Tibial nerve (tissue), 4 donors: ENCODE data around the gene DDX1. TPM values are rescaled to one million over a fixed set of nuclear protein-coding genes. Genes with fewer than 3 reads are reported as not detected.
A peak's percentile ranks its signal among the peaks of the same experiment; 100 is the strongest.

Experiments used
- DNase-seq, 2 donors: peaks; one replicate each; pipeline ENCODE4 v3.0.0-alpha.2; 2019; ENCODE audit warnings: low spot score in 2 of 2
- H3K27ac ChIP-seq, 4 donors: fragments of 200-600 bp; sonication (generic) in 3 of 4; one replicate each; pipeline ENCODE4 v1.5.1; 2017 to 2019; ENCODE audit warnings: mild to moderate bottlenecking in 1 of 4
- H3K27me3 ChIP-seq, 2 donors: fragments of 200-600 bp; sonication (generic) in 1 of 2; one replicate each; pipeline versions ENCODE4 v1.5.1 to v1.6.0; 2017 to 2019
- H3K36me3 ChIP-seq, 3 donors: fragments of 200-600 bp; sonication (generic); one replicate each; pipeline ENCODE4 v1.5.1; 2018 to 2019
- H3K4me1 ChIP-seq, 4 donors: fragments of 200-600 bp; sonication (generic) in 3 of 4; one replicate each; pipeline ENCODE4 v1.5.1; 2017 to 2019
- H3K4me3 ChIP-seq, 4 donors: fragments of 200-600 bp; sonication (generic) in 3 of 4; one replicate each; pipeline ENCODE4 v1.5.1; 2017 to 2019; ENCODE audit warnings: mild to moderate bottlenecking in 1 of 4, moderate library complexity in 1 of 4
- H3K9me3 ChIP-seq, 4 donors: fragments of 200-600 bp; sonication (generic) in 3 of 4; one replicate each; pipeline ENCODE4 v1.5.1; 2017 to 2019
- CTCF ChIP-seq, 5 experiments: fragments of 200-600 bp in 3 of 5; fragments of 450-650 bp in 2 of 5; sonication (generic) in 3 of 5; IDR thresholded peaks; one replicate each; pipeline ENCODE4 v1.5.1; 2016 to 2019; ENCODE audit warnings: antibody characterized with exemption in 5 of 5, mild to moderate bottlenecking in 3 of 5, moderate library complexity in 2 of 5
- EP300 ChIP-seq, 2 donors: sonication (generic); formaldehyde crosslinking; IDR thresholded peaks; one replicate each; pipeline ENCODE4 v1.6.1; 2017; ENCODE audit warnings: antibody characterized with exemption in 2 of 2, mild to moderate bottlenecking in 1 of 2
- POLR2A ChIP-seq, 2 donors: fragments of 450-650 bp; IDR thresholded peaks; one replicate each; pipeline ENCODE4 v1.6.1; 2017; ENCODE audit warnings: antibody characterized with exemption in 2 of 2, mild to moderate bottlenecking in 2 of 2, moderate library complexity in 2 of 2
- WGBS, 2 donors: methylation state at CpG; one replicate each; pipeline ENCODE4 v1.1.5; 2018; 5-methylcytosine and 5-hydroxymethylcytosine counted together
- total RNA-seq, 4 donors: library from RNA; depleted of rRNA; stranded (reverse); fragments of >200 nt; gene quantifications; one replicate each; pipeline ENCODE4 v1.1.0, GENCODE V29; 2016

The DDX1 gene
- total RNA-seq, 4 donors from 2014 or later = 54.9 to 64.7 (median 57.3) TPM

GRCh38 chr2:15560140-15560987 is 31.3 kb upstream of the DDX1 start:
- Histone ChIP-seq H3K36me3 (peaks cover 0 to 8% (median 0%) of the 10 kb centered on the region in 3 donors), H3K27me3 (no peaks in the 10 kb centered on the region), H3K27ac (peak overlapping the region; percentile 58 to 89 (median 84)), H3K9me3 (no peaks in the 10 kb centered on the region), H3K4me3 (peak overlapping the region; percentile 64 to 94 (median 75)), H3K4me1 (peaks cover 0 to 35% (median 9%) of the 10 kb centered on the region in 4 donors)
- 0 to 1% methylated on average over 30 to 32 of the region's 32 CpGs for WGBS, 2 donors
- TF ChIP-seq EP300 (IDR thresholded peaks at IDR 0.05) (no peak), CTCF (IDR thresholded peaks at IDR 0.05) (no peak), POLR2A (IDR thresholded peaks at IDR 0.05) (no peak)
- DNase-seq = no peak

DNA sequence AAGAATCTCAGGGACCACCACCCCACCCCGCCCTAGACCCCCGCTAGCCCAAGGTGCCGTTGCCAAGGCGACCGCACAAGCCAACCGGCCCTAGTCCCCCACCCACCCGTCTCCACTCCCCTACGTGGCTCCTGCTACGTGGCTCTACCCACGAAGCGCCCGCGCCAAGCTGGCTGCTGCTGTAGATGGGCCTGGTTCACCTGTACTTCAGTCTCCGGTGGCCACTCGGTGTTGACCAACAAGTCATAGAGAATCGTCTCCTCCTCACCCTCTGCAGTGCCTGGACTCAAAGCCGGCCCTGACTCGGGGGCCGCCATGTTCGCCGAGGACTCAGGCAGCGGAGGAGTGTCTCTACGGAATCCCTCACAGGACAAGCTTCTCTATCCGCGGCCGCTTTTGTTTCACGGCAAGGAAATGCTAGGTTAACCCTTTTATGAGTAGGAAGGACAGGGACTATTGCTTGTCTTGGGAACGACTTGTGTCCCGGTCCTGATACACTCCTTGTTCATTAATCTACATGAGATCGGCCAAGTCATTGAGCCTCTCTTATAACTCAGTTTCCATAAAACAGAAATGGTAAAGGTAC is 30.6 kb upstream of the DDX1 start, which contains the start of gene NBAS:
TSS of gene NBAS (minus strand) at position 347 of the 586 bp plus-strand sequence. CDS start at position 317, 30 bp downstream.
- peak in 1 of 2 donors; percentile 88 for TF ChIP-seq EP300 (IDR thresholded peaks at IDR 0.05)
- TF ChIP-seq POLR2A (IDR thresholded peaks at IDR 0.05) = peak in 1 of 2 donors; percentile 11
- no peak for TF ChIP-seq CTCF (IDR thresholded peaks at IDR 0.05)
- Histone ChIP-seq H3K9me3 (no peaks in the 10 kb centered on the region), H3K4me3 (peak within 1 kb of the TSS; percentile 64 to 94 (median 75)), H3K36me3 (peaks cover 0 to under 1% (median 0%) of the 10 kb centered on the region in 3 donors), H3K27ac (peak within 1 kb of the TSS; percentile 58 to 89 (median 84)), H3K4me1 (peaks cover 0 to 35% (median 9%) of the 10 kb centered on the region in 4 donors), H3K27me3 (no peaks in the 10 kb centered on the region)
- peak; percentile 67 to 87 for DNase-seq
- WGBS, 2 donors = 0% methylated on average over 23 to 27 of the region's 30 CpGs

GRCh38 chr2:15561574-15562344 is 29.9 kb upstream of the DDX1 start:
- TF ChIP-seq POLR2A (IDR thresholded peaks at IDR 0.05) (no peak), CTCF (IDR thresholded peaks at IDR 0.05) (no peak), EP300 (IDR thresholded peaks at IDR 0.05) (no peak)
- H3K27ac ChIP-seq = peak overlapping the region; percentile 58 to 89 (median 84)
- H3K4me3 ChIP-seq = peak overlapping the region; percentile 64 to 94 (median 75)
- H3K9me3 ChIP-seq = no peaks in the 10 kb centered on the region
- H3K27me3 ChIP-seq = no peaks in the 10 kb centered on the region
- DNase-seq = peak in 1 of 2 donors; percentile 10
- H3K36me3 ChIP-seq = no peaks in the 10 kb centered on the region
- peaks cover 0 to 35% (median 9%) of the 10 kb centered on the region in 4 donors for H3K4me1 ChIP-seq
- WGBS, 2 donors = 4% methylated on average over 13 of the region's 13 CpGs

GRCh38 chr2:15562354-15563031 is 29.2 kb upstream of the DDX1 start:
- no peaks in the 10 kb centered on the region for H3K36me3 ChIP-seq
- TF ChIP-seq POLR2A (IDR thresholded peaks at IDR 0.05) (no peak), EP300 (IDR thresholded peaks at IDR 0.05) (no peak), CTCF (IDR thresholded peaks at IDR 0.05) (no peak)
- DNase-seq = no peak
- H3K27me3 ChIP-seq = no peaks in the 10 kb centered on the region
- peaks cover 0 to 35% (median 9%) of the 10 kb centered on the region in 4 donors for H3K4me1 ChIP-seq
- WGBS, 2 donors = 48 to 49% methylated on average over 6 of the region's 6 CpGs
- H3K9me3 ChIP-seq = no peaks in the 10 kb centered on the region
- no peak overlapping the region for H3K4me3 ChIP-seq
- peak overlapping the region in 3 of 4 donors; percentile 83 to 89 (median 84) for H3K27ac ChIP-seq
